Measurements from ENCODE around the gene KLHDC4. TPM values are rescaled to one million over a fixed set of nuclear protein-coding genes. Genes with fewer than 3 reads are reported as not detected.

Gene KLHDC4
- total RNA-seq, 2 donors from 2014 or later, result 21.8 to 79.4 TPM

GRCh38 chr16:87677830-87678229 is 88.0 kb downstream of the KLHDC4 start:
- no peaks in the 10 kb centered on the region for H3K9me3 ChIP-seq
- no peak overlapping the region for H3K4me3 ChIP-seq
- no peak for DNase-seq
- H3K9ac ChIP-seq (ENCODE audit: low read depth in 2 of 2, low read length in 2 of 2), result no peak overlapping the region
- intact Hi-C loops (cut with DNase I), result no loop called here
- no peaks in the 10 kb centered on the region for H3K27me3 ChIP-seq
- H3K36me3 ChIP-seq, result no peaks in the 10 kb centered on the region
- TF ChIP-seq, protein P1, sequence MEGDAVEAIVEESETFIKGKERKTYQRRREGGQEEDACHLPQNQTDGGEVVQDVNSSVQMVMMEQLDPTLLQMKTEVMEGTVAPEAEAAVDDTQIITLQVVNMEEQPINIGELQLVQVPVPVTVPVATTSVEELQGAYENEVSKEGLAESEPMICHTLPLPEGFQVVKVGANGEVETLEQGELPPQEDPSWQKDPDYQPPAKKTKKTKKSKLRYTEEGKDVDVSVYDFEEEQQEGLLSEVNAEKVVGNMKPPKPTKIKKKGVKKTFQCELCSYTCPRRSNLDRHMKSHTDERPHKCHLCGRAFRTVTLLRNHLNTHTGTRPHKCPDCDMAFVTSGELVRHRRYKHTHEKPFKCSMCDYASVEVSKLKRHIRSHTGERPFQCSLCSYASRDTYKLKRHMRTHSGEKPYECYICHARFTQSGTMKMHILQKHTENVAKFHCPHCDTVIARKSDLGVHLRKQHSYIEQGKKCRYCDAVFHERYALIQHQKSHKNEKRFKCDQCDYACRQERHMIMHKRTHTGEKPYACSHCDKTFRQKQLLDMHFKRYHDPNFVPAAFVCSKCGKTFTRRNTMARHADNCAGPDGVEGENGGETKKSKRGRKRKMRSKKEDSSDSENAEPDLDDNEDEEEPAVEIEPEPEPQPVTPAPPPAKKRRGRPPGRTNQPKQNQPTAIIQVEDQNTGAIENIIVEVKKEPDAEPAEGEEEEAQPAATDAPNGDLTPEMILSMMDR (IDR thresholded peaks at IDR 0.05), result no peak
- H3K4me1 ChIP-seq, result no peaks in the 10 kb centered on the region
- H3K27ac ChIP-seq, result no peak overlapping the region

GRCh38 chr16:87675111-87675719 is 90.6 kb downstream of the KLHDC4 start:
- Histone ChIP-seq H3K27ac (no peak overlapping the region), H3K27me3 (no peaks in the 10 kb centered on the region), H3K4me1 (no peaks in the 10 kb centered on the region), H3K36me3 (no peaks in the 10 kb centered on the region), H3K9ac (ENCODE audit: low read depth in 2 of 2, low read length in 2 of 2) (no peak overlapping the region), H3K4me3 (no peak overlapping the region), H3K9me3 (no peaks in the 10 kb centered on the region)
- no peak for DNase-seq
- intact Hi-C loops (cut with DNase I), result no loop called here
- TF ChIP-seq, protein P1 (IDR thresholded peaks at IDR 0.05), result no peak

DNA sequence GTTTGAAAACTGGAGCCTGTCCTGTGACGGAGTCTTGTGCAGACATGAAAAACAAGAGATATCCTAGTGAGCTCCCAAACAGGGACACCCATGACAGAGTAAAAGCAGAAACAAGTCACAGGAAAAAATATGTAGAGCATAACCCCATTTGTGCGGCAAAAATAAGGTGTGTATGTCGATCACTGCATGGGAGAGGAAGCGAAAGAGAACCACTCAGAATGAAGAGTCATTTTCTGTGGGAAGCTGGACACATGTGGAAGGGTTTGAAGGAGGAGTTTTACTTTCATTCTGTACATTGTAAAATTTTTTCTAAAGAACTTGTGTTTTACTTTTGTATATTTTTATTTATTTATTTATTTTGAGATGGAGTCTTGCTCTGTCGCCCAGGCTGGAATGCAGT is 91.4 kb downstream of the KLHDC4 start:
- H3K9me3 ChIP-seq, result no peaks in the 10 kb centered on the region
- no peak for DNase-seq
- TF ChIP-seq, protein P1 (IDR thresholded peaks at IDR 0.05), result no peak
- no peaks in the 10 kb centered on the region for H3K36me3 ChIP-seq
- H3K9ac ChIP-seq (ENCODE audit: low read depth in 2 of 2, low read length in 2 of 2), result no peak overlapping the region
- intact Hi-C loops (cut with DNase I), result no loop called here
- no peaks in the 10 kb centered on the region for H3K4me1 ChIP-seq
- no peak overlapping the region for H3K27ac ChIP-seq
- H3K27me3 ChIP-seq, result no peaks in the 10 kb centered on the region
- no peak overlapping the region for H3K4me3 ChIP-seq

DNA sequence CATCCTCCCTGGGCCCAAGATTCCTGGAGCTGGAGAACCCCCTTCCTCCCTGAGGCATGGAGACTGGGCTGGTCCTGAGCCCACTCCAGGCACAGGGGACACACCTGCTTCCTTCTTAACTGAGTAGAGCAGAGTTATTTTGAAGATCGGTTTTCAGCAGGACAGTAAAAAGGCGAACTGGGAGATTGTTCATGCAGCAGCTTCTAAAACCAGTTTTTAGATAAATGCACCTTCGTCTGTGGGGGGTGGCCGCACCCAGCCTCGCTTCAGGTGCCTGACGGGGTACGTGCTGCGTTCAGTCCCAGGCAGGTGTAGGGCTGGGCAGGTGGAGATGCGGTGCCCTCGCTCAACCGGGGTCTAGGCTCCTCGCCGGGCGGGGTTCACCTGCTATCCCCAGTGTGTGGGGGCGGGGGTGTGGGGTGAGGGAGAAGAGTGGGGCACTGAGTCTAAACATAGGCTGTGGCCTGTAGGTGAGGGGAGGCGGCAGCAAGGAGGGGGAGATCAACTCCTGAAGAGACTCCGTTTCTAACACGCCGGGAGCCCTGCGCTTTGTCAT is 94.0 kb downstream of the KLHDC4 start:
- no peak for DNase-seq
- intact Hi-C loops (cut with DNase I), result no loop called here
- Histone ChIP-seq H3K4me3 (no peak overlapping the region), H3K9me3 (no peaks in the 10 kb centered on the region), H3K36me3 (no peaks in the 10 kb centered on the region), H3K27me3 (no peaks in the 10 kb centered on the region), H3K4me1 (no peaks in the 10 kb centered on the region), H3K27ac (no peak overlapping the region), H3K9ac (ENCODE audit: low read depth in 2 of 2, low read length in 2 of 2) (no peak overlapping the region)
- TF ChIP-seq, protein P1 (IDR thresholded peaks at IDR 0.05), result no peak

GRCh38 chr16:87671221-87671620 is 94.6 kb downstream of the KLHDC4 start:
- H3K4me1 ChIP-seq, result no peaks in the 10 kb centered on the region
- no peak overlapping the region for H3K9ac ChIP-seq (ENCODE audit: low read depth in 2 of 2, low read length in 2 of 2)
- DNase-seq, result no peak
- H3K9me3 ChIP-seq, result no peaks in the 10 kb centered on the region
- no peaks in the 10 kb centered on the region for H3K36me3 ChIP-seq
- TF ChIP-seq, protein P1 (IDR thresholded peaks at IDR 0.05), result no peak
- no peaks in the 10 kb centered on the region for H3K27me3 ChIP-seq
- intact Hi-C loops (cut with DNase I), result no loop called here
- no peak overlapping the region for H3K27ac ChIP-seq
- no peak overlapping the region for H3K4me3 ChIP-seq
